PC-3 (cell line): ENCODE measurements around the gene BCL7C. TPM values are rescaled to one million over a fixed set of nuclear protein-coding genes. Genes with fewer than 3 reads are reported as not detected.
A peak's percentile ranks its signal among the peaks of the same experiment; 100 is the strongest.

Experiments used
- ATAC-seq: fragments of 200-7000 bp; cut with Tn5 transposase; 2 replicates; pipeline ENCODE4 v1.9.1; 2020; ENCODE audit warnings: mild to moderate bottlenecking, moderate library complexity
- BruUV-seq: library from RNA; stranded (reverse); fragments of 400-500 nt; replicated peaks from 2 replicates; lab custom pipeline; 2021; lab: Mats Ljungman, UMichigan
- CTCF ChIA-PET: fragments of 300-600 bp; sonication (Branson Sonifier 250); formaldehyde crosslinking; loops from one replicate; lab custom pipeline; 2022; ENCODE audit warnings: antibody characterized with exemption; lab: Charles Lee
- POLR2A ChIA-PET: fragments of 300-600 bp; sonication (Branson Sonifier 250); formaldehyde crosslinking; loops from one replicate; lab custom pipeline; 2022; ENCODE audit warnings: antibody characterized with exemption; ENCODE audit not compliant: unreplicated experiment; lab: Charles Lee
- DNase-seq: peaks from one replicate; pipeline ENCODE4 v3.0.0-alpha.2; 2015
- H2AFZ ChIP-seq: fragments of 300-600 bp; sonication (generic); 2 replicates; pipeline ENCODE4 v1.6.0; 2016; ENCODE audit warnings: antibody characterized with exemption, low read length
- H3F3A ChIP-seq: fragments of 300-600 bp; sonication (generic); one replicate; pipeline ENCODE4 v1.6.0; 2017; ENCODE audit warnings: antibody characterized with exemption, low read length, control low read depth, mild to moderate bottlenecking; ENCODE audit not compliant: unreplicated experiment
- H3K27ac ChIP-seq: fragments of 300-600 bp; sonication (generic); 2 replicates; pipeline ENCODE4 v1.5.1; 2016; ENCODE audit warnings: mild to moderate bottlenecking, low read length
- H3K27me3 ChIP-seq: fragments of 300-600 bp; sonication (generic); 2 replicates; pipeline ENCODE4 v1.6.1; 2016; ENCODE audit warnings: low read length, mixed read lengths
- H3K36me3 ChIP-seq: fragments of 300-600 bp; sonication (generic); 2 replicates; pipeline ENCODE4 v1.6.1; 2016; ENCODE audit warnings: low read depth, mixed run types, low read length, mixed read lengths
- H3K4me1 ChIP-seq: fragments of 300-600 bp; sonication (generic); 2 replicates; pipeline ENCODE4 v1.5.1; 2016; ENCODE audit warnings: low read length; ENCODE audit not compliant: insufficient read depth
- H3K4me2 ChIP-seq: fragments of 300-600 bp; sonication (generic); 2 replicates; pipeline ENCODE4 v1.6.0; 2016; ENCODE audit warnings: low read length
- H3K4me3 ChIP-seq: fragments of 300-600 bp; sonication (generic); 2 replicates; pipeline ENCODE4 v1.5.1; 2016; ENCODE audit warnings: mild to moderate bottlenecking, low read length, mixed read lengths
- H3K79me2 ChIP-seq: fragments of 300-600 bp; sonication (generic); 2 replicates; pipeline ENCODE4 v1.6.1; 2017; ENCODE audit warnings: low read length, mixed read lengths
- H3K9ac ChIP-seq: fragments of 300-600 bp; sonication (generic); 2 replicates; pipeline ENCODE4 v1.6.0; 2016; ENCODE audit warnings: mild to moderate bottlenecking, low read length
- H3K9me2 ChIP-seq: fragments of 300-600 bp; sonication (generic); replicated peaks from 2 replicates; pipeline ENCODE4 v1.6.1; 2016; ENCODE audit warnings: mixed run types, low read length, mixed read lengths
- H3K9me3 ChIP-seq: fragments of 300-600 bp; sonication (generic); 2 replicates; pipeline ENCODE4 v1.6.1; 2016; ENCODE audit warnings: low read length, mixed read lengths
- H4K20me1 ChIP-seq: fragments of 300-600 bp; sonication (generic); 2 replicates; pipeline ENCODE4 v1.6.1; 2016; ENCODE audit warnings: low read length, mixed read lengths
- CTCF ChIP-seq: fragments of 300-600 bp; sonication (generic); conservative IDR thresholded peaks from 2 replicates; pipeline ENCODE4 v1.5.1; 2017; ENCODE audit warnings: antibody characterized with exemption, low read depth, mild to moderate bottlenecking, low read length
- EZH2 ChIP-seq: fragments of 300-600 bp; sonication (generic); IDR thresholded peaks from one replicate; pipeline ENCODE4 v1.6.1; 2017; ENCODE audit warnings: antibody characterized with exemption, mild to moderate bottlenecking, low read length; ENCODE audit not compliant: unreplicated experiment
- EZH2phosphoT487 ChIP-seq: fragments of 300-600 bp; sonication (generic); IDR thresholded peaks from 2 replicates; pipeline ENCODE4 v1.6.1; 2018; ENCODE audit warnings: mild to moderate bottlenecking, antibody characterized with exemption, low read length, borderline replicate concordance
- intact Hi-C: fragments of 100-400 bp; cut with micrococcal nuclease; formaldehyde crosslinking; loops from 2 replicates; pipeline ENCODE4 v1.9.0; 2023
- total RNA-seq: library from RNA; depleted of rRNA; stranded (reverse); fragments of >200 nt; gene quantifications from 2 replicates; pipeline ENCODE4 v1.2.3, GENCODE V29; 2014

Gene BCL7C
- total RNA-seq, 1 experiment from 2014 or later, result 75.6 TPM

GRCh38 chr16:30846649-30847402, 47.1 kb downstream of the BCL7C start:
- Histone ChIP-seq H3K27ac (no peak overlapping the region), H3K9me2 (no peaks in the 10 kb centered on the region), H3K4me3 (no peak overlapping the region), H3K36me3 (no peaks in the 10 kb centered on the region), H2AFZ (no peak overlapping the region), H4K20me1 (no peaks in the 10 kb centered on the region), H3K4me2 (no peak overlapping the region), H3K9ac (no peak overlapping the region), H3F3A (no peaks in the 10 kb centered on the region), H3K4me1 (0 out of 2 replicates have a peak, but pooled peaks cover 3% of the 10 kb centered on the region), H3K9me3 (no peaks in the 10 kb centered on the region), H3K27me3 (no peaks in the 10 kb centered on the region), H3K79me2 (no peaks in the 10 kb centered on the region)
- ChIA-PET POLR2A (interaction anchor here (0.6 kb wide), 1 partner anchor 334 kb away, joined by 3 read pairs; no protein-coding TSS in a partner anchor), CTCF (no interaction called here)
- no TSS peak for BruUV-seq
- no peak for DNase-seq
- no peak for ATAC-seq
- intact Hi-C loops, result no loop called here
- TF ChIP-seq EZH2phosphoT487 (no peak), CTCF (no peak), EZH2 (no peak)

- DNase-seq (peak; percentile 81), ATAC-seq (peak; percentile 91)
- no peak for TF ChIP-seq EZH2phosphoT487
- no peak for TF ChIP-seq EZH2
- TF ChIP-seq CTCF, result peak; percentile 87
- CTCF ChIA-PET, result interaction anchor here (0.6 to 1.9 kb wide), 7 partner anchors 21 to 104 kb away, joined by 3 to 25 read pairs (median 7); no protein-coding TSS in a partner anchor
- Histone ChIP-seq H3K4me2 (peak overlapping the region; percentile 58; the same call in 1 of the 2 replicates), H3K9ac (no peak overlapping the region), H3K4me3 (peak overlapping the region; percentile 41; the same call in 1 of the 2 replicates), H3K9me3 (no peaks in the 10 kb centered on the region), H2AFZ (peak overlapping the region; percentile 77), H3K36me3 (no peaks in the 10 kb centered on the region), H3F3A (no peaks in the 10 kb centered on the region), H3K4me1 (0 out of 2 replicates have a peak, but pooled peaks cover 3% of the 10 kb centered on the region), H3K27me3 (no peaks in the 10 kb centered on the region), H3K79me2 (no peaks in the 10 kb centered on the region), H3K9me2 (no peaks in the 10 kb centered on the region), H4K20me1 (no peaks in the 10 kb centered on the region), H3K27ac (no peak overlapping the region)
- POLR2A ChIA-PET, result interaction anchor here (0.6 kb wide), 1 partner anchor 58 kb away, joined by 4 read pairs; no protein-coding TSS in a partner anchor
- intact Hi-C loops, result loop anchor here (2.0 kb wide), 1 partner anchor 58 kb away; no protein-coding TSS in a partner anchor
- BruUV-seq, result no TSS peak
Observed at GRCh38 chr16:30844671-30845449, 49.0 kb downstream of the BCL7C start.
